ENCODE measurements around the gene TXNDC16.

Gene TXNDC16

GRCh38 chr14:52422650-52423356 is 129.5 kb downstream of the TXNDC16 start:
- no peak overlapping the region for H3K9ac ChIP-seq (ENCODE audit: low read length in 2 of 2)
- H3K27ac ChIP-seq (ENCODE audit: low read length), result no peak overlapping the region
- no peaks in the 10 kb centered on the region for H3K27me3 ChIP-seq (ENCODE audit: control insufficient read depth in 1 of 2, insufficient read depth in 2 of 2, low read length in 2 of 2)
- no peak overlapping the region for H3K4me3 ChIP-seq (ENCODE audit: low read length in 2 of 2)
- no peaks in the 10 kb centered on the region for H3K4me1 ChIP-seq (ENCODE audit: control insufficient read depth, insufficient read depth, low read length)
- no peaks in the 10 kb centered on the region for H3K36me3 ChIP-seq (ENCODE audit: control insufficient read depth in 2 of 2, insufficient read depth in 2 of 2, low read length in 2 of 2)
- no peaks in the 10 kb centered on the region for H3K9me3 ChIP-seq (ENCODE audit: control insufficient read depth in 2 of 2, low read length in 2 of 2)

- Histone ChIP-seq H3K4me3 (ENCODE audit: low read length in 2 of 2) (no peak overlapping the region), H3K27me3 (ENCODE audit: control insufficient read depth in 1 of 2, insufficient read depth in 2 of 2, low read length in 2 of 2) (no peaks in the 10 kb centered on the region), H3K27ac (ENCODE audit: low read length) (no peak overlapping the region), H3K4me1 (ENCODE audit: control insufficient read depth, insufficient read depth, low read length) (no peaks in the 10 kb centered on the region), H3K9ac (ENCODE audit: low read length in 2 of 2) (no peak overlapping the region), H3K36me3 (ENCODE audit: control insufficient read depth in 2 of 2, insufficient read depth in 2 of 2, low read length in 2 of 2) (no peaks in the 10 kb centered on the region), H3K9me3 (ENCODE audit: control insufficient read depth in 2 of 2, low read length in 2 of 2) (no peaks in the 10 kb centered on the region)
Observed at GRCh38 chr14:52417139-52417538, 135.2 kb downstream of the TXNDC16 start.

GRCh38 chr14:52413729-52414408 is 138.4 kb downstream of the TXNDC16 start:
- H3K4me1 ChIP-seq (ENCODE audit: control insufficient read depth, insufficient read depth, low read length), result no peaks in the 10 kb centered on the region
- H3K4me3 ChIP-seq (ENCODE audit: low read length in 2 of 2), result no peak overlapping the region

GRCh38 chr14:52412426-52412825 is 139.9 kb downstream of the TXNDC16 start:
- no peak overlapping the region for H3K27ac ChIP-seq (ENCODE audit: low read length)
- no peaks in the 10 kb centered on the region for H3K9me3 ChIP-seq (ENCODE audit: control insufficient read depth in 2 of 2, low read length in 2 of 2)
- H3K27me3 ChIP-seq (ENCODE audit: control insufficient read depth in 1 of 2, insufficient read depth in 2 of 2, low read length in 2 of 2), result no peaks in the 10 kb centered on the region
- H3K4me3 ChIP-seq (ENCODE audit: low read length in 2 of 2), result no peak overlapping the region
- no peaks in the 10 kb centered on the region for H3K4me1 ChIP-seq (ENCODE audit: control insufficient read depth, insufficient read depth, low read length)
- H3K36me3 ChIP-seq (ENCODE audit: control insufficient read depth in 2 of 2, insufficient read depth in 2 of 2, low read length in 2 of 2), result no peaks in the 10 kb centered on the region
- H3K9ac ChIP-seq (ENCODE audit: low read length in 2 of 2), result no peak overlapping the region

More at GRCh38 chr14:52413729-52414408, 138.4 kb downstream of the TXNDC16 start:
- Histone ChIP-seq H3K27me3 (ENCODE audit: control insufficient read depth in 1 of 2, insufficient read depth in 2 of 2, low read length in 2 of 2) (no peaks in the 10 kb centered on the region), H3K9me3 (ENCODE audit: control insufficient read depth in 2 of 2, low read length in 2 of 2) (no peaks in the 10 kb centered on the region), H3K36me3 (ENCODE audit: control insufficient read depth in 2 of 2, insufficient read depth in 2 of 2, low read length in 2 of 2) (no peaks in the 10 kb centered on the region), H3K27ac (ENCODE audit: low read length) (no peak overlapping the region), H3K9ac (ENCODE audit: low read length in 2 of 2) (no peak overlapping the region)

GRCh38 chr14:52405314-52405713 is 147.0 kb downstream of the TXNDC16 start:
- Histone ChIP-seq H3K4me1 (ENCODE audit: control insufficient read depth, insufficient read depth, low read length) (no peaks in the 10 kb centered on the region), H3K27ac (ENCODE audit: low read length) (no peak overlapping the region), H3K9me3 (ENCODE audit: control insufficient read depth in 2 of 2, low read length in 2 of 2) (no peaks in the 10 kb centered on the region), H3K27me3 (ENCODE audit: control insufficient read depth in 1 of 2, insufficient read depth in 2 of 2, low read length in 2 of 2) (no peaks in the 10 kb centered on the region), H3K9ac (ENCODE audit: low read length in 2 of 2) (no peak overlapping the region), H3K36me3 (ENCODE audit: control insufficient read depth in 2 of 2, insufficient read depth in 2 of 2, low read length in 2 of 2) (no peaks in the 10 kb centered on the region), H3K4me3 (ENCODE audit: low read length in 2 of 2) (no peak overlapping the region)

GRCh38 chr14:52402812-52403526 is 149.3 kb downstream of the TXNDC16 start:
- Histone ChIP-seq H3K9me3 (ENCODE audit: control insufficient read depth in 2 of 2, low read length in 2 of 2) (no peaks in the 10 kb centered on the region), H3K9ac (ENCODE audit: low read length in 2 of 2) (no peak overlapping the region), H3K27ac (ENCODE audit: low read length) (no peak overlapping the region), H3K4me3 (ENCODE audit: low read length in 2 of 2) (no peak overlapping the region), H3K36me3 (ENCODE audit: control insufficient read depth in 2 of 2, insufficient read depth in 2 of 2, low read length in 2 of 2) (no peaks in the 10 kb centered on the region), H3K4me1 (ENCODE audit: control insufficient read depth, insufficient read depth, low read length) (no peaks in the 10 kb centered on the region), H3K27me3 (ENCODE audit: control insufficient read depth in 1 of 2, insufficient read depth in 2 of 2, low read length in 2 of 2) (no peaks in the 10 kb centered on the region)

GRCh38 chr14:52400846-52401245 is 151.5 kb downstream of the TXNDC16 start:
- Histone ChIP-seq H3K4me3 (ENCODE audit: low read length in 2 of 2) (no peak overlapping the region), H3K9me3 (ENCODE audit: control insufficient read depth in 2 of 2, low read length in 2 of 2) (no peaks in the 10 kb centered on the region), H3K4me1 (ENCODE audit: control insufficient read depth, insufficient read depth, low read length) (no peaks in the 10 kb centered on the region), H3K9ac (ENCODE audit: low read length in 2 of 2) (no peak overlapping the region), H3K27me3 (ENCODE audit: control insufficient read depth in 1 of 2, insufficient read depth in 2 of 2, low read length in 2 of 2) (no peaks in the 10 kb centered on the region), H3K27ac (ENCODE audit: low read length) (peak overlapping the region; percentile 25), H3K36me3 (ENCODE audit: control insufficient read depth in 2 of 2, insufficient read depth in 2 of 2, low read length in 2 of 2) (no peaks in the 10 kb centered on the region)

- H3K4me1 ChIP-seq (ENCODE audit: control insufficient read depth, insufficient read depth, low read length), result no peaks in the 10 kb centered on the region
- H3K27me3 ChIP-seq (ENCODE audit: control insufficient read depth in 1 of 2, insufficient read depth in 2 of 2, low read length in 2 of 2), result no peaks in the 10 kb centered on the region
- H3K4me3 ChIP-seq (ENCODE audit: low read length in 2 of 2), result peak overlapping the region in 1 of 2 donors; percentile 39
- no peaks in the 10 kb centered on the region for H3K36me3 ChIP-seq (ENCODE audit: control insufficient read depth in 2 of 2, insufficient read depth in 2 of 2, low read length in 2 of 2)
- no peaks in the 10 kb centered on the region for H3K9me3 ChIP-seq (ENCODE audit: control insufficient read depth in 2 of 2, low read length in 2 of 2)
- H3K9ac ChIP-seq (ENCODE audit: low read length in 2 of 2), result peak overlapping the region in 1 of 2 donors; percentile 22
- peak overlapping the region; percentile 25 for H3K27ac ChIP-seq (ENCODE audit: low read length)
Observed at GRCh38 chr14:52399921-52400595, 152.2 kb downstream of the TXNDC16 start.

- H3K36me3 ChIP-seq (ENCODE audit: control insufficient read depth in 2 of 2, insufficient read depth in 2 of 2, low read length in 2 of 2), result no peaks in the 10 kb centered on the region
- H3K27me3 ChIP-seq (ENCODE audit: control insufficient read depth in 1 of 2, insufficient read depth in 2 of 2, low read length in 2 of 2), result no peaks in the 10 kb centered on the region
Observed at GRCh38 chr14:52399104-52399503, 153.2 kb downstream of the TXNDC16 start.

GRCh38 chr14:52397844-52398243 is 154.5 kb downstream of the TXNDC16 start:
- Histone ChIP-seq H3K27ac (ENCODE audit: low read length) (no peak overlapping the region), H3K9ac (ENCODE audit: low read length in 2 of 2) (no peak overlapping the region), H3K27me3 (ENCODE audit: control insufficient read depth in 1 of 2, insufficient read depth in 2 of 2, low read length in 2 of 2) (no peaks in the 10 kb centered on the region), H3K4me1 (ENCODE audit: control insufficient read depth, insufficient read depth, low read length) (no peaks in the 10 kb centered on the region), H3K36me3 (ENCODE audit: control insufficient read depth in 2 of 2, insufficient read depth in 2 of 2, low read length in 2 of 2) (no peaks in the 10 kb centered on the region), H3K4me3 (ENCODE audit: low read length in 2 of 2) (no peak overlapping the region), H3K9me3 (ENCODE audit: control insufficient read depth in 2 of 2, low read length in 2 of 2) (no peaks in the 10 kb centered on the region)

More at GRCh38 chr14:52399104-52399503, 153.2 kb downstream of the TXNDC16 start:
- Histone ChIP-seq H3K4me3 (ENCODE audit: low read length in 2 of 2) (no peak overlapping the region), H3K9me3 (ENCODE audit: control insufficient read depth in 2 of 2, low read length in 2 of 2) (no peaks in the 10 kb centered on the region), H3K9ac (ENCODE audit: low read length in 2 of 2) (no peak overlapping the region), H3K27ac (ENCODE audit: low read length) (no peak overlapping the region), H3K4me1 (ENCODE audit: control insufficient read depth, insufficient read depth, low read length) (no peaks in the 10 kb centered on the region)
